Activated T-helper 2 cell treated with anti-CD3 and anti-CD28 coated beads, Interferon-gamma antibody, Interleukin-2, Interleukin-4, amounts not matched to agents 10 μg/mL and 5 μg/mL and 100 μg/mL, durations not matched to agents 14 hours and 24 hours and 36 hours (primary cell): ENCODE results near the gene NME5. TPM values are rescaled to one million over a fixed set of nuclear protein-coding genes. Genes with fewer than 3 reads are reported as not detected.

Experiments
- DNase-seq: peaks from one replicate; pipeline ENCODE4 v3.0.0; 2021; ENCODE audit warnings: low spot score
- H3K27ac Mint-ChIP-seq: one replicate; pipeline ENCODE4 v1.8.0; 2021; ENCODE audit warnings: mixed read lengths
- H3K27me3 Mint-ChIP-seq: one replicate; pipeline ENCODE4 v1.8.0; 2021; ENCODE audit warnings: low read depth, mixed read lengths
- H3K36me3 Mint-ChIP-seq: one replicate; pipeline ENCODE4 v1.8.0; 2021; ENCODE audit warnings: low read depth, mixed read lengths
- H3K4me1 Mint-ChIP-seq: one replicate; pipeline ENCODE4 v1.8.0; 2021; ENCODE audit warnings: low read depth, mixed read lengths
- H3K4me3 Mint-ChIP-seq: one replicate; pipeline ENCODE4 v1.8.0; 2021; ENCODE audit warnings: low read depth, mild to moderate bottlenecking, moderate library complexity, mixed read lengths
- H3K9me3 Mint-ChIP-seq: one replicate; pipeline ENCODE4 v1.8.0; 2021; ENCODE audit warnings: mixed read lengths
- intact Hi-C: fragments of 100-400 bp; cut with micrococcal nuclease; formaldehyde crosslinking; loops from one replicate; pipeline ENCODE4 v1.15.1; 2023
- total RNA-seq: library from RNA; stranded (reverse); gene quantifications from 2 replicates; pipeline ENCODE4 v1.2.3, GENCODE V29; 2022

The NME5 gene, protein sequence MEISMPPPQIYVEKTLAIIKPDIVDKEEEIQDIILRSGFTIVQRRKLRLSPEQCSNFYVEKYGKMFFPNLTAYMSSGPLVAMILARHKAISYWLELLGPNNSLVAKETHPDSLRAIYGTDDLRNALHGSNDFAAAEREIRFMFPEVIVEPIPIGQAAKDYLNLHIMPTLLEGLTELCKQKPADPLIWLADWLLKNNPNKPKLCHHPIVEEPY
- not detected in 2 replicates for total RNA-seq

DNA sequence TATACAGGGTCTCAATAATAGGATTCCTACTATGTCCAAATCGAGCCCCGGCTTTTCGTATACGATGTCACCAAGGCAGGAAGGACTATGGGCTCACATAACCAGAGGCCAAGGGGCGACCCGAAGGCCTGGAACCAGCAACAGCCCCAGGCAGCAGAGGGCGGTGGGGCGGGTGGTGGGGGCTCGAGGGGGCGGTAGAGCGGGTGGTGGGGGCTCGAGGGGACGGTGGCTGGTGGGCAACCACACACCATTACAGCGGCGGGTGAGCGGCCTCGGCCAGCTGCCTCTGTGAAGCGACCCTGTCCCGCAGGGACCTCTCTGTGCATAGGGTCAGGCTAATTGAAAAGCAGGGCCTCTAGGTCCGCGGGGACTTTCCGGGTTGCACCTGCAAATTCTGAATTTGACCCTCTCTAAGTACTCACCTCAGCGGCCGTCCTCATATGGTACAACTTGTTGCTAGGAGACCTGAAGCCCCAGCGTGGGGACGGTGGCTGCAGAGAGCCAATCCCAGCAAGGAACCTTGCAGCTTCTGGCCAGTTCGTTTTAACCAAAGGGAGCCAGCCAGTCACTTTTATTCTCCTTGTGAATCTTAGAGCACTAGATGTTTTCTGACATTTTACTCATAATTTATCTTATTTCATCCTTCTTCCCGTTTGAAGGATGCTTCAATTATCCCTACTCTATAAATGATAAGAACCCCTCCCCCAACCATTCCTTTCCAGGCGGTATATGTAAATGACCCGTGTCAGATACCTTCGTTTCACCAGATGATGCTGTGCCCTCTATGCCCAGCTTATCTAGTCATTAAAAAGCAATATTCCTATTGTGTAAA is at the start of gene NME5:
NME5 (minus strand) TSS at position 480 of the 832 bp plus-strand sequence. CDS start 648 bp downstream, outside the sequence.
- intact Hi-C loops: loop anchor here (10.0 kb wide), 1 partner anchor 514 kb away; no protein-coding TSS in a partner anchor
- Mint-ChIP-seq H3K27me3 (peaks cover 19% of the 10 kb centered on the region), H3K4me3 (no peak within 1 kb of the TSS), H3K27ac (no peak within 1 kb of the TSS), H3K36me3 (no peaks in the 10 kb centered on the region), H3K4me1 (no peaks in the 10 kb centered on the region), H3K9me3 (no peaks in the 10 kb centered on the region)
- no peak for DNase-seq

DNA sequence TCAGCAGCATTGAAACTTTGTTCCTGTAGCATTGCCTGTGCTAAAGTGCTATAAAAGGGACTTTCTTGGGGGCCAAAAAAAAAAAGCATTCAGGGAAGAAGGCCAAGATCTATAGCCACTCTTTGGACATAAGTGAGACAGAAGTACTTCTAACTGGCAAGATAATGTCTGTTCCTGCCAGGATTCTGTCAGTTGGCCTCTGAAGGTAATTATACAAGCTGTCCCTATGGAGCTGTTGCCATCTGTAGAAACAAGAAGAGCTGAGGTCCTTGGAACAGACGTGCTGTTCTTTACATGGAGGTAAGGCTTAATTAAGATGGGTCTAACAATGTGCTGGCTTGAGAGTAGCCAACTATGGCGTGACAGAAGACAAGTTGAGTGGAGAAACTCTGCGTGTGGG is 49.4 kb upstream of the NME5 start:
- H3K36me3 Mint-ChIP-seq: peaks cover 69% of the 10 kb centered on the region
- no peaks in the 10 kb centered on the region for H3K4me1 Mint-ChIP-seq
- no peaks in the 10 kb centered on the region for H3K9me3 Mint-ChIP-seq
- DNase-seq: no peak
- intact Hi-C loops: no loop called here
- no peaks in the 10 kb centered on the region for H3K27me3 Mint-ChIP-seq
- H3K4me3 Mint-ChIP-seq: no peak overlapping the region
- no peak overlapping the region for H3K27ac Mint-ChIP-seq

DNA sequence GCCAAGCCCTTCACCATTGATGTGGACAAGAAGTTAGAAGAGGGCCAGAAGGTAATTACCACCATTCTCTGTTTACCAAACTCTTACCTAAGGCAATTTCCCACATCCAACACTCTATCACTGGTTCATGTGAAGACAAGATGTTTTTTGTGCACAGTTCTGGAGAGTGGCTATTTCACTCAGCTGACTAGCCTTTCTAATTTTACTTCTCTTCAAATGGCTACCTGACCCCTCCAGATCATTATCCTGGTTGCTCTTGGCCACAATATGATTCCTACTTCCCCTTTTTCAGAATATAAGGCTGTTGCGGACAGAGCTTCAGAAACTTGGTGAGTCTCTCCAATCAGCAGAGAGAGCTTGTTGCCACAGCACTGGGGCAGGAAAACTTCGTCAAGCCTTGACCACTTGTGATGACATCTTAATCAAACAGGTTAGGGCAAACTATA is 46.8 kb upstream of the NME5 start:
- DNase-seq: no peak
- H3K27me3 Mint-ChIP-seq: no peaks in the 10 kb centered on the region
- H3K9me3 Mint-ChIP-seq: no peaks in the 10 kb centered on the region
- no peak overlapping the region for H3K4me3 Mint-ChIP-seq
- H3K4me1 Mint-ChIP-seq: peaks cover 3% of the 10 kb centered on the region
- peaks cover 84% of the 10 kb centered on the region for H3K36me3 Mint-ChIP-seq
- intact Hi-C loops: no loop called here
- no peak overlapping the region for H3K27ac Mint-ChIP-seq

DNA sequence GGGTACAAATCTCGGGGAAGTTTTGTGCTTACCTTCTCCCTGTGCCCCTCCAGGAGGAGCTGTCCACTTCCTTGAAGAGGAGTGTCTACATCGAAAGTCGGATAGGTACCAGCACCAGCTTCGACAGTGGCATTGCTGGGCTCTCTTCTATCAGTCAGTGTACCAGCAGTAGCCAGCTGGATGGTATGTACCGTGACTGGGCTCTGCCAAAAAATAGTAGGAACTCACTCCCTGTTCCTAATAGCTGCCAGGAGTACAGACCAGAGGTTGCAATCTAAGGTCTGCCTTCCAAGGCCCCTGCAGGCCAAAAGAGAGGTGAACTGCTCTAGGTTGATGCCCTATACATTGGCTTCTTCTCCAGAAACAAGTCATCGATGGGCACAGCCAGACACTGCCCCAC is 43.6 kb upstream of the NME5 start:
- no peaks in the 10 kb centered on the region for H3K9me3 Mint-ChIP-seq
- H3K27ac Mint-ChIP-seq: no peak overlapping the region
- H3K4me1 Mint-ChIP-seq: peaks cover 14% of the 10 kb centered on the region
- no peak overlapping the region for H3K4me3 Mint-ChIP-seq
- H3K36me3 Mint-ChIP-seq: peaks cover 65% of the 10 kb centered on the region
- intact Hi-C loops: no loop called here
- H3K27me3 Mint-ChIP-seq: no peaks in the 10 kb centered on the region
- DNase-seq: no peak

DNA sequence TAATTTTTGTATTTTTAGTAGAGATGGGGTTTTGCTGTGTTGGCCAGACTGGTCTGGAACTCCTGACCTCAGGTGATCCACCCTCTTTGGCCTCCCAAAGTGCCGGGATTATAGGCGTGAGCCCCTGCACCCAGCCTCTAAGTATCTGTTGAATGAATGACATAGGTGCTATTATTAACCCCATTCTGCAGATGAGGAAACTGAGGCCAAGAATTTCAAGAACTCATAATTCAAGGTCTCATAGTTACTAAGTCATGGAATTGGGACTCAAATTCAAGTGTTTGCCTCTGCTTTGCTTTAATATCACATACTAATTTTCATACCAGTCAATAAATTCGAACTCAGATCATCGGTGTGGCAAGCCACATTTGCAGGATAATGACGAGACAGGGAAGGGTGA is 41.6 kb upstream of the NME5 start:
- DNase-seq: no peak
- H3K9me3 Mint-ChIP-seq: no peaks in the 10 kb centered on the region
- peaks cover 55% of the 10 kb centered on the region for H3K36me3 Mint-ChIP-seq
- H3K4me1 Mint-ChIP-seq: peaks cover 14% of the 10 kb centered on the region
- H3K27me3 Mint-ChIP-seq: no peaks in the 10 kb centered on the region
- intact Hi-C loops: loop anchor here (1.0 kb wide), 2 partner anchors 174 to 230 kb away; no protein-coding TSS in a partner anchor
- H3K4me3 Mint-ChIP-seq: no peak overlapping the region
- no peak overlapping the region for H3K27ac Mint-ChIP-seq

DNA sequence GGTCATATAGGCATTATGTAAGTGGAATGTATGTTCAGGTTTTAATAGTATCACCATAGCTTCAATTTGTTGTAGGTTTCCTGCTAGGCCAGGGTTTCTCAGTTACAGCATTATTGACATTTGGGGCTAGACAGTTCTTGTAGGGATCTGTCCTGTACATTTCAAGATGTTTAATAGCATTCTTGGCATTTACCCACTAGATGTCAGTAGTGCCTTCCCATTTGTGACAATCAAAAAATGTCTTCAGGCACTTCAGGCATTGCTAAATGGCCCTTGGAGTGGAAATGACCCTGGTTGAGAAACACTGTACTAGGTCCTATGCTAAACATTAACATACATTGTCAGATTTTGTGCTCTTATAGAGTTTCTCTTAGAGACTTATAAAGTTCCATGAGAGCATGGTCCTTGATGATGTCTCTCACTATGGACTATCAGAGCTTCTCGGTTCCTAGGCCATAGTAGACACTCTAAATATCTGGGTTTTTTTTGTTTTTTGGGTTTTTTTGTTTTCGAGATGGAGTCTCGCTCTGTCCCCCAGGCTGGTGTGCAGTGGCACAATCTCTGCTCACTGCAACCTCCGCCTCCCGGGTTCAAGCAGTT is 41.1 kb upstream of the NME5 start:
- DNase-seq: no peak
- H3K36me3 Mint-ChIP-seq: peaks cover 51% of the 10 kb centered on the region
- intact Hi-C loops: loop anchor here (1.0 kb wide), 2 partner anchors 175 to 231 kb away; no protein-coding TSS in a partner anchor
- no peak overlapping the region for H3K4me3 Mint-ChIP-seq
- no peaks in the 10 kb centered on the region for H3K9me3 Mint-ChIP-seq
- peaks cover 14% of the 10 kb centered on the region for H3K4me1 Mint-ChIP-seq
- no peaks in the 10 kb centered on the region for H3K27me3 Mint-ChIP-seq
- peak overlapping the region; percentile 17 for H3K27ac Mint-ChIP-seq

DNA sequence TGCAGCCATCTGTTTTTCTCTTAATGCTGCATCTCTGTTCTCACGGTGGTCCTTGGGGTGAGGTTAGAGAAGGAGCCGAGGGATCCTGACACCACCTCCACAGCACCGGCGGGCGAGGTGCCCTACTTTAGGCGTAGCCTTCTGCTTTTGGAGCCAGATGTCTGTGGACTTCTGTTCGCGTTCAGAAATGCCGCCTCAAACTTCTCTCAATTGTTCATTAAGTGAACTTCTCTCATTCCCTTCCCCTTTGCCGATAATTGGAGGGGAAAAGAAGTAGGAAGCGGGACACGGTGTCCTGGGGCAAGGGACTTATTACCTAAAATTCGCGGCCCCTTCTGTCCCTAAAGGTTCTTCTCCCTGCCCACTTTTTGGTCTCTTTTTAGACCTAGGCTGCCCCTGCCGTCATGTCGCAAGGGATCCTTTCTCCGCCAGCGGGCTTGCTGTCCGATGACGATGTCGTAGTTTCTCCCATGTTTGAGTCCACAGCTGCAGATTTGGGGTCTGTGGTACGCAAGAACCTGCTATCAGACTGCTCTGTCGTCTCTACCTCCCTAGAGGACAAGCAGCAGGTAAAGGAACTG is 40.1 kb upstream of the NME5 start:
- intact Hi-C loops: loop anchor here (1.0 to 10.0 kb wide), 4 partner anchors 152 to 1383 kb away; partner anchors contain the start of genes CDC25C, ETF1 and UBE2D2
- Mint-ChIP-seq H3K4me3 (no peak overlapping the region), H3K9me3 (no peaks in the 10 kb centered on the region), H3K27ac (no peak overlapping the region), H3K27me3 (no peaks in the 10 kb centered on the region), H3K4me1 (peaks cover 14% of the 10 kb centered on the region), H3K36me3 (peaks cover 44% of the 10 kb centered on the region)
- no peak for DNase-seq

DNA sequence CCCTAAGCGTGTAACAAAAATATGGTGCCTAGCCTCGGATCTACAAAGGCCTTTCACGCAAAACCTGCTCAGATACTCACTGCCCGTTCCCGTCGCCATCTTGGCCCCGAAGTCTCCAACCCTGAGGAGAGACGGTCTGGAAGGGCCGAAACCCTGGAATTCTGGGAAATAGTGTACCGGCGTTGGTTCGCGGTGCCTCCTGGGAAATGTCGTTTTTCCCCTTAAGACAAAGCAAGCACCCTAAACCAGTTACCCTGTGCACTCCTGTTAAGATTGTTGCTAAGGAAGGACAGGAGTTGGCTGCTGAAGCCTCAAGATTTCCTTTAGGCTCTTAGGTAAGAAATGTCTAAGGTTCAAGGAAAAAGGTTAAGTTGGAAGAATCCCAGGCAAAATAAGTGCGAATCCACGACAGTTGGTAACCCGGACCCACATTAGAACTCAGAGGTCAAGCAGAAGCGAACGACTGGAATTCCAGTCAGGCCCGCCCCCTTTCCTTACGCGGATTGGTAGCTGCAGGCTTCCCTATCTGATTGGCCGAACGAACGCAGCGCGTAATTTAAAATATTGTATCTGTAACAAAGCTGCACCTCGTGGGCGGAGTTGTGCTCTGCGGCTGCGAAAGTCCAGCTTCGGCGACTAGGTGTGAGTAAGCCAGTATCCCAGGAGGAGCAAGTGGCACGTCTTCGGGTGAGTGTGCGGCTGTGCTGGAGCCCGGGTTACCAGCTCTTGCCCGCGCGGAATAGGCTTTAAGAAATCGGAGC is 39.5 kb upstream of the NME5 start, which contains the start of the genes BRD8 and KIF20A:
BRD8 (minus strand) TSS at position 115 of the 761 bp plus-strand sequence; CDS start at position 99, 16 bp downstream.
KIF20A (plus strand) TSS at position 597 of the 761 bp plus-strand sequence. CDS start 569 bp downstream, outside the sequence.
- intact Hi-C loops: loop anchor here (1.0 to 10.0 kb wide), 8 partner anchors 35 to 1384 kb away; partner anchors contain the start of genes CDC23, CDC25C, ETF1 and FAM13B
- Mint-ChIP-seq H3K9me3 (no peaks in the 10 kb centered on the region), H3K27me3 (no peaks in the 10 kb centered on the region)

DNA sequence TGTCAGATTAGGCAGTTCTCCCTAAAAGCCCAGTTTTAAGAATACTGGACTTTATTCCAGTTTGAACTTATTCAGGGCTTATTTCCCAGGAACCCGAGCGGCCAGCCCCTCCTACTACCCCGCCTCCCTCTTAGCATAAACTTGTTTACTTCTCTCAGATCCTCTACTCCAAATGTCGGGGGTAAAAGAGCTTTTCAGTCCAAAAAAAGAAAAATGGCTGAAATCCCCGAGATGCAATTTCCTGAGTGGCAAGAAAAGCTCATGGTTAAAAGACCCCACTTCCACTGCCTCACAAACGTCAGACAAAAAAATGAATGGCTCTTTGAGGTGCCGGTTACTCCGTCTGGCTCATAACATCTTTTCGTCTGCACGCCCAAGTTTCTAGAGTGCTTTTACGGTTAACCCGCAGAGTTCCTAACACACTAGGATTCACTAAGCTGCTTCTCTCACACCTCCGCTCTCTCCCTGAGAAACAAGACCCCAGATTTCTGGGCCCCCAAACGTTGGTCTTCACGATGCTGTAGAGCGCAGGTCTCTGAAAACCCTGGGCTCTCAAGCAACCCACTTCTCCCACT is 38.8 kb upstream of the NME5 start:
- no peak overlapping the region for H3K4me3 Mint-ChIP-seq
- DNase-seq: no peak
- intact Hi-C loops: loop anchor here (1.0 to 10.0 kb wide), 7 partner anchors 35 to 1384 kb away; partner anchors contain the start of genes CDC23, ETF1, FAM13B and HNRNPA0
- H3K27me3 Mint-ChIP-seq: no peaks in the 10 kb centered on the region
- H3K4me1 Mint-ChIP-seq: peaks cover 14% of the 10 kb centered on the region
- no peak overlapping the region for H3K27ac Mint-ChIP-seq
- H3K36me3 Mint-ChIP-seq: peaks cover 36% of the 10 kb centered on the region
- no peaks in the 10 kb centered on the region for H3K9me3 Mint-ChIP-seq

More for the DNA sequence above, 39.5 kb upstream of the NME5 start, which contains the start of the genes BRD8 and KIF20A:
- H3K36me3 Mint-ChIP-seq: peaks cover 39% of the 10 kb centered on the region
- no peak within 1 kb of the TSS for H3K4me3 Mint-ChIP-seq
- DNase-seq: peak; percentile 89
- H3K4me1 Mint-ChIP-seq: peaks cover 14% of the 10 kb centered on the region
- peak within 1 kb of the TSS; percentile 17 for H3K27ac Mint-ChIP-seq

DNA sequence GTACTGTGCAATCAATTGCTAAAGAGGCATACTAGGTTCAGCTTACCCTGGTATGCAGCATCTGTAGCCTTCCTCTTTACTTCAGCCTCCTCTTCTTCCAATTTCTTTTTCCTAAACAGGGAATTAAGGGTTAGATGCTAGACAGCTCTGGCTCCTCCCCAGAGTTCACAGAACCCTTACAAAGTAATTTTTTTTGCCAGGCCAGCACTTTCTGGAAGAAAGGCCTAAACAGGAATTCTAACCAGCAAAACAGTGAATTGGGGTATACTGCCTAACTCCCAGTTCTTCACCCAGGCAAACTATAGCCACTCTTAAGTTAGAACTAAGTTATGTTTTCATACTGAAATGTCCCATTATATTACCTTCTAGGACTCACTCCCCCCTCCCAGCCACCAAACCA is 31.1 kb upstream of the NME5 start:
- Mint-ChIP-seq H3K36me3 (peaks cover 74% of the 10 kb centered on the region), H3K4me1 (no peaks in the 10 kb centered on the region)

DNA sequence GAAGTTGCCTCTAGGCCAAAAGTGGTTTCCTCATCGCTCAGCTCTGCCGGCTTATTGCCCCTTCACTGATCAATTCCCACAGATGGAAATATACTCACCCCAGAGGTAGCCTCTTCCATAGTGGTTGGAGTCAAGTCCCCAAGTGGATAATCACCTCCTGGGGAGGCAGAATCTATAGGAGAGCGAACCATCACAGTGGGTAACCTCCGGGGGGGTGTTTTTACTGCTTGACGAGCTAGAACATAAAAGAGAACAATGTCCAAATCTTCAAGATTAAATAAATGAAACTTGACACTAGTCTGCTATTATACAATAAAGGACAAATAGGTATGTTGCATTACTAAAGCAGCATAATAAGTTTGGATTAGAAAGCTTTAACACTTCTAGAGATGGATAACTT is 29.9 kb upstream of the NME5 start:
- no peaks in the 10 kb centered on the region for H3K9me3 Mint-ChIP-seq
- no peak for DNase-seq
- no peaks in the 10 kb centered on the region for H3K27me3 Mint-ChIP-seq
- H3K36me3 Mint-ChIP-seq: peaks cover 83% of the 10 kb centered on the region
- no peaks in the 10 kb centered on the region for H3K4me1 Mint-ChIP-seq
- intact Hi-C loops: no loop called here
- no peak overlapping the region for H3K4me3 Mint-ChIP-seq
- H3K27ac Mint-ChIP-seq: no peak overlapping the region

More for the DNA sequence above, 31.1 kb upstream of the NME5 start:
- no peaks in the 10 kb centered on the region for H3K9me3 Mint-ChIP-seq
- no peak overlapping the region for H3K4me3 Mint-ChIP-seq
- intact Hi-C loops: loop anchor here (10.0 kb wide), 1 partner anchor 325 kb away; no protein-coding TSS in a partner anchor
- no peak for DNase-seq
- H3K27me3 Mint-ChIP-seq: no peaks in the 10 kb centered on the region
- no peak overlapping the region for H3K27ac Mint-ChIP-seq
